ENCODE measurements around the gene FANCC.

GRCh38 chr9:95317119-95317892, at the start of gene FANCC:
- TF ChIP-seq, protein P1, sequence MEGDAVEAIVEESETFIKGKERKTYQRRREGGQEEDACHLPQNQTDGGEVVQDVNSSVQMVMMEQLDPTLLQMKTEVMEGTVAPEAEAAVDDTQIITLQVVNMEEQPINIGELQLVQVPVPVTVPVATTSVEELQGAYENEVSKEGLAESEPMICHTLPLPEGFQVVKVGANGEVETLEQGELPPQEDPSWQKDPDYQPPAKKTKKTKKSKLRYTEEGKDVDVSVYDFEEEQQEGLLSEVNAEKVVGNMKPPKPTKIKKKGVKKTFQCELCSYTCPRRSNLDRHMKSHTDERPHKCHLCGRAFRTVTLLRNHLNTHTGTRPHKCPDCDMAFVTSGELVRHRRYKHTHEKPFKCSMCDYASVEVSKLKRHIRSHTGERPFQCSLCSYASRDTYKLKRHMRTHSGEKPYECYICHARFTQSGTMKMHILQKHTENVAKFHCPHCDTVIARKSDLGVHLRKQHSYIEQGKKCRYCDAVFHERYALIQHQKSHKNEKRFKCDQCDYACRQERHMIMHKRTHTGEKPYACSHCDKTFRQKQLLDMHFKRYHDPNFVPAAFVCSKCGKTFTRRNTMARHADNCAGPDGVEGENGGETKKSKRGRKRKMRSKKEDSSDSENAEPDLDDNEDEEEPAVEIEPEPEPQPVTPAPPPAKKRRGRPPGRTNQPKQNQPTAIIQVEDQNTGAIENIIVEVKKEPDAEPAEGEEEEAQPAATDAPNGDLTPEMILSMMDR (conservative IDR thresholded peaks at IDR 0.05 in 1 of 2, IDR thresholded peaks at IDR 0.05 in 1 of 2; ENCODE audit: low read depth in 1 of 2, low read length in 2 of 2), result no peak
- TF ChIP-seq EZH2 (IDR thresholded peaks at IDR 0.05; ENCODE audit: low read length, missing control alignments), result no peak
